ENCODE measurements around the gene ST3GAL4. TPM values are rescaled to one million over a fixed set of nuclear protein-coding genes. Genes with fewer than 3 reads are reported as not detected.

ST3GAL4 gene
- total RNA-seq, 1 experiment from 2014 or later, result 13.1 TPM

GRCh38 chr11:126334659-126335462 lies 20.6 kb upstream of the ST3GAL4 start:
- Histone ChIP-seq H3K27me3 (ENCODE audit: insufficient read depth, low read length) (no peaks in the 10 kb centered on the region), H2AFZ (ENCODE audit: low read depth, low read length, poor library complexity, severe bottlenecking) (no peak overlapping the region), H3K36me3 (ENCODE audit: control insufficient read depth in 1 of 2, insufficient read depth in 2 of 2, low read length in 2 of 2) (no peaks in the 10 kb centered on the region), H3K9me2 (ENCODE audit: insufficient read depth) (no peaks in the 10 kb centered on the region), H3K9me3 (ENCODE audit: control insufficient read depth in 1 of 2, insufficient read depth in 1 of 2, low read depth in 1 of 2, low read length in 2 of 2) (no peaks in the 10 kb centered on the region), H3K4me2 (ENCODE audit: low read length) (no peak overlapping the region), H4K20me1 (ENCODE audit: insufficient read depth) (no peaks in the 10 kb centered on the region), H3K9ac (ENCODE audit: low read length) (no peak overlapping the region), H3K27ac (ENCODE audit: low read depth, low read length) (no peak overlapping the region), H3K4me1 (ENCODE audit: control insufficient read depth in 1 of 2, insufficient read depth in 2 of 2, low read length in 2 of 2) (peaks cover 2 to 17% of the 10 kb centered on the region in 2 experiments), H3K4me3 (replicated peaks in 1 of 2; ENCODE audit: low read depth in 1 of 2, low read length in 2 of 2) (no peak overlapping the region), H3K79me2 (ENCODE audit: insufficient read depth, low read length) (no peaks in the 10 kb centered on the region)
- RAD21 ChIA-PET (ENCODE audit: low non-redundant PET in 1 of 2, low total read pairs in 2 of 2, uncharacterized antibody in 2 of 2, unreplicated experiment in 2 of 2), result no interaction called here
- POLR2A ChIA-PET, result no interaction called here
- ATAC-seq, result no peak
- DNase-seq (ENCODE audit: low read depth, low spot score), result no peak
- CTCF ChIA-PET, result no interaction called here
- intact Hi-C loops (cut with micrococcal nuclease), result no loop called here
- no TSS peak for BruUV-seq (replicated peaks)
- TF ChIP-seq JUND (IDR thresholded peaks at IDR 0.05), result no peak
- TF ChIP-seq RAD21 (IDR thresholded peaks at IDR 0.05; ENCODE audit: low read depth), result no peak
- no peak for TF ChIP-seq YY1 (IDR thresholded peaks at IDR 0.05; ENCODE audit: extremely low read depth, insufficient replicate concordance, low read depth, low read length)
- no peak for TF ChIP-seq REST (IDR thresholded peaks at IDR 0.05; ENCODE audit: low read depth)
- no peak for TF ChIP-seq EZH2phosphoT487 (IDR thresholded peaks at IDR 0.05; ENCODE audit: borderline replicate concordance)
- TF ChIP-seq CEBPB (IDR thresholded peaks at IDR 0.05; ENCODE audit: low read depth), result no peak
- TF ChIP-seq EGR1 (IDR thresholded peaks at IDR 0.05; ENCODE audit: low read depth), result no peak
- TF ChIP-seq ELF1 (IDR thresholded peaks at IDR 0.05; ENCODE audit: borderline replicate concordance, low read depth), result no peak

Measured in HCT116 (cell line).